ENCODE results near the gene KRTAP10-4.
"Not testable (repeated sequence)": the region's sequence is repeated elsewhere in the genome, so short reads cannot be mapped to it uniquely, and the experiment has no call there.

The KRTAP10-4 gene

DNA sequence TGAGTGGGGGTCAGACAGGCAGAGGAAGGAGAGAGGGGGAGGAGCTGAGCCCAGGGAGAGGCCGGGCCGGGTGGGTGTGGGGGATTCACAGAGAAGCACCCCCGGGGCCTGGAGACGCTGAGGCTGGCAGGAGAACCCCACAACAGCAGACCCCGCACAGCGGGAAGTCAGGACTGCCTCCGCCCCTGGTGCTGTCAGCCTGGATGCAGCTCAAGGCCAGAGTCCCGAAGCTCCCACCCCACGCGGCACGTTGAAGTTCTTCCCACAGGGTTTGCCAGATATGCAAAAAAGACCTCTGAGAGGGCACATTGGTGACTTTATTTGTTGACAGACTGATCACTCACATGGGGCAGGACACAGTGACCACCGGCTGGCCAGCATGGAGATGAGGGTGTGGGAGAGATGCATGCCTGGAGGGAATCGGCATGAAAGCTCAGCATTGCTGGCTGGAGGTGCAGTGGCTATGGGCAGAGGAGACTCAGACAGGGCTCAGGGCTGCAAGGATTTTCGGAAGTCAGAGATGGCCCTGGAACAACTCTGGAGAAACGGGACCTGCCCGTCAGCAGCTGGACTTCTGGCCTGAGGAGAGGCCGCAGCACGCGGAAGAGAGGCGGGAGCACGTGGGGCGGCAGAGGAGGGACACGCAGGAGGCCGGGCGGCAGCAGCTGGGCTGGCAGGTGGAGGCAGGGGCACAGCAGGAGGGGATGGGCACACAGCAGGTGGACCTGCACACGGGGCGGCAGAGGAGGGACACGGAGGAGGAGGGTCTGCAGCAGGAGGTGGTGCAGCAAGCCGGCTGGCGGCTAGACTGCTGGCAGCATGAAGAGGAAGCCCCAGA is 15.8 kb upstream of the KRTAP10-4 start:
- DNase-seq (ENCODE audit: low read depth in 2 of 2): no peak

DNA sequence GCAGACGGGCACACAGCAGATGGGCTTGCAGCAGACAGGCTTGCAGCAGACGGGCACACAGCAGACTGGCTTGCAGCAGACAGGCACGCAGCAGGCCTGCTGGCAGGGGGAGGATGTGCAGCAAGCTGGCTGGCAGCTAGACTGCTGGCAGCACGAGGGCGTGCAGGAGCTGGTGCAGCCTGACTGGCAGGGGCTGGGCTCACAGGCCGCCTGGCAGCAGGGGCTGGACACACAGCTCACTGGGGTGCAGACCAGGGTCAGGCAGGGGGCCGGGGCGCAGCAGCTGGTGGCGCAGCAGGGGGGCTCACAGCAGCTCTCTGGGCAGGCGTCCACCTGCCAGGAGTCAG is 15.2 kb upstream of the KRTAP10-4 start:
- not testable (repeated sequence) for DNase-seq (ENCODE audit: low read depth in 2 of 2)

DNA sequence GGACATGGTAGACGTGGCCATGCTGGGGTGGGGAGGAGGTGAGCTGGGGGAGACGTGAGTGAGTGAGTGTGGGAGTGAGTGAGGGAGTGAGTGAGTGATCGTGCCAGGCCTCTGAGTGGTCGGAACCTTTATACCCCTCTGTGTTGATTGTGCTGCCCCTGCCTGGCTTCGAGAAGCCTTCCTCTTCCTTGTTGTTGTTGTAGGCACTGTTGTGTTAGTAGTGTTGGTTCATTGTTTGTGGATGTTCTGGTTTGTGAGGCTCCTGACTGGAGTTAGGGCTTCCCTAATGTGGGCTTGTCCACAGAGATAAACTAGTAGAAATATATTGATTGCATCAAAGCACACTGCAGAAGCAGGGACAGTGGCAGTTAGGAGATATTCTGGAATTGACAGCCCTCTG is 14.8 kb upstream of the KRTAP10-4 start, which contains the start of gene KRTAP10-3:
Gene KRTAP10-3 (minus strand): TSS at position 101 of the 400 bp plus-strand sequence. CDS start 80 bp downstream, at position 21.
- DNase-seq (ENCODE audit: low read depth in 2 of 2): no peak

DNA sequence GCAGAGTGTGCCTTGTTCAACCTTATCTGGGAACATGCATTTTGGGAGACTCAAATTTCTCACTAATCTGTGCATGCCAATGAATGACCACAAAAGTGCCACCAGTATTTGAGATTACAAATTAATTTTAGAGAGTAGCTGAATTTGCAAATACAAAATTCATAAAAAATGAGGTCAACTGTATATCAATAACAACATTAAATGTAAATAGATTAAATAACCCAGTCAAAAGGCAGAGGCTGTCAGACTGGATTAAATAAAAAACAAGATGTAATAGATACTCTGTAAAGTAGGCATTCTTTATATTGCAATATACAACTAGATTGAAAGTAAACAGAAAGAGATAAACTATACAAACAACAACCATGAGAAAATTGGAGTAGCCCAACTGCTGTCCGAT is 9.4 kb upstream of the KRTAP10-4 start:
- DNase-seq (ENCODE audit: low read depth in 2 of 2): no peak

DNA sequence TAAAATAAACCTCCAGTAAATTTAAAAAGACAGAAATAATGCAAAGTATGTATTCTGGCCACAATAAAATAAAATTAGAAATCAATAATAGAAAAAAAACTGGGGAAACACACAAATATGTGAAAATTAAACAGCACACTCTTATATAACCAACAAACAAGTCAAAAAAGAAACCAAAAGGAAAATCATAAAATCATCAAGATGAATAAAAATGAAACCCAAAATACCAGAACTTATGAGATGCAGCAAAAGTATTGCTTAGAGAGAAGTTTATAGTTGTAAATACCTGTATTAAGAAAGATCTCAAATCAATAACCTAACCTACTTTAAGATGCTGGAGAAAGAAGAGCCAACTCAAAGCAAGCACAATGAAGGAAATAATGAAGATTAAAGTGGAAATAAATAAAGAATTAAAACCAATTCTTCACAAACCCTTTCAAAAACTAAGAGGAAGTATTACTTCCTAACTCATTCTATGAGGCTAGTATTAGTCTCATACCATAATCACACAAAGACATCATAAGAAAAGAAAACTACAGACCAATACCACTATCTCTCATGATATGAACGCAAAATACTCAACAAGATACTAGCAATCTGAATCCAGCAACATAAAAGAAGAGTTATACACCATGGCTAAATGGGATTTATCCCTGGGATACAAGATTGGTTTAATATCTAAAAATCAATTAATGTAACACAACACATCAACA is 8.5 kb upstream of the KRTAP10-4 start:
- no peak for DNase-seq (ENCODE audit: low read depth in 2 of 2)

DNA sequence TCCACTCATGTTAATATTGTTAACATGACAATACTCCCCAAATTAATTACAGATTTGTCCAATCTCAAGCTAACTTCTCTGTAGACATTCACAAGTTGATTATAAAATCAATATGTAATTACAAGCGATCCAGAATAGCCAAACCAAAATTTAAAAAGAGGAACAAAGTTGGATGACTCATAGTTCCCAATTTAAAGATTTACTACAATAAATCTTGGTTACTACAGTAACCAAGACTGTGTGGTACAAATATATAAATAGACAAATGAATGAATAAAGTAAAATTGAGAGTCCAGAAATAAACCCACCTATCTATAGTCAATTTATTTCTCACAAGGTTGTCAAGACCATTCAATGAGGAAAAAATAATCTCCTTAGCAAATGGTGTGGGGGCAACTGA is 7.1 kb upstream of the KRTAP10-4 start:
- DNase-seq (ENCODE audit: low read depth in 2 of 2): no peak

DNA sequence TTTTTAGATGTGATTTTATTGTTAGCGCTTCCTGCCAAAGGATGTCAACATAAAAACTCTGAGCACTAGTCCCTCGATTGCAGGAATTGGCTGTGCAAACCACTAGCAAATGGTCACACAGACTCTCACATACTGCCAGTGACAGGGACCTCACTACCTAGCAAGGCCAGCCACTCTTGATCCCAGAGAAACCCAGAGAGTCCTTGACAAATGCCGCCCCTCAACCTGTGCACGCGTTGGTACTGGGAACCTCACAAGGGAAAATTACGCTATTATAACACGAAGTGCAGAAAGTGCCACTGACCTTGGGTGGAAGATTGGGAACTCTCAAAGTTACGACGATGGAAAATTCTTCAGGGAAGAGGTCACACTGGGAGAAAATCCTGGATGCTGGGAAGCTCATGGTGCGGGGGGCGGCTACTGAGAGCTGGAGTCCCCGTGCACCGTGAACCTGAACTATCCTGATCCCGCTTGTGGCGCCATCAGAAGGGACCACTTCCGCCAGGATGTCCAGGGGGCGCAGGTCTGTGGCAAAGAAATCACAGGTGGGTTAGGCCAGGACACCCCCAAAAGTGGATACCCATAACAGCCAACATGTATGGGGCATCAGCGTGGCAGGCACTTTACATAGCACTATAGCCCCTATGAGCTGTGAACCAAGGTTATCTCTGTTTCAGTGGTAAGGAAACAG is 5.9 kb upstream of the KRTAP10-4 start:
- no peak for DNase-seq (ENCODE audit: low read depth in 2 of 2)

DNA sequence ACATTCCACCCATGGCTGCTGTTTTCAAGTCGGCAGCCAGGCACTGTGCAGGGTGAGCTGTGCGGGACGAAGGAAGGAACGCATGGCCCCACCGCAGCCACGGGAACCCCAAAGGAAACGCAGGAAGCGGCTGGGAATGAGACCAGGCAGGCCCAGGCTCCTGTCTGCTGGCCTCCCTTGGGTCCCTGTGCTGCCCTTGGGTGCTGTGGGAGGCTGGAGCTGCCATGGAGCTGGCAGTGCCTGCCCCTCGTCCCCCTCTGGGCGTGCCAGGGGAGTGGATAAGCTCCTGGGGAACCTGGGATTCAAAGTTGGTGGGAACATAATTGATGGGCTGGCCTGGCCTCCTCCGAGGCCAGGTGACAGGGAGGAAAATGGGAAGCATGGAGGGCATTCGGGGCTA is 5.3 kb upstream of the KRTAP10-4 start:
- no peak for DNase-seq (ENCODE audit: low read depth in 2 of 2)

DNA sequence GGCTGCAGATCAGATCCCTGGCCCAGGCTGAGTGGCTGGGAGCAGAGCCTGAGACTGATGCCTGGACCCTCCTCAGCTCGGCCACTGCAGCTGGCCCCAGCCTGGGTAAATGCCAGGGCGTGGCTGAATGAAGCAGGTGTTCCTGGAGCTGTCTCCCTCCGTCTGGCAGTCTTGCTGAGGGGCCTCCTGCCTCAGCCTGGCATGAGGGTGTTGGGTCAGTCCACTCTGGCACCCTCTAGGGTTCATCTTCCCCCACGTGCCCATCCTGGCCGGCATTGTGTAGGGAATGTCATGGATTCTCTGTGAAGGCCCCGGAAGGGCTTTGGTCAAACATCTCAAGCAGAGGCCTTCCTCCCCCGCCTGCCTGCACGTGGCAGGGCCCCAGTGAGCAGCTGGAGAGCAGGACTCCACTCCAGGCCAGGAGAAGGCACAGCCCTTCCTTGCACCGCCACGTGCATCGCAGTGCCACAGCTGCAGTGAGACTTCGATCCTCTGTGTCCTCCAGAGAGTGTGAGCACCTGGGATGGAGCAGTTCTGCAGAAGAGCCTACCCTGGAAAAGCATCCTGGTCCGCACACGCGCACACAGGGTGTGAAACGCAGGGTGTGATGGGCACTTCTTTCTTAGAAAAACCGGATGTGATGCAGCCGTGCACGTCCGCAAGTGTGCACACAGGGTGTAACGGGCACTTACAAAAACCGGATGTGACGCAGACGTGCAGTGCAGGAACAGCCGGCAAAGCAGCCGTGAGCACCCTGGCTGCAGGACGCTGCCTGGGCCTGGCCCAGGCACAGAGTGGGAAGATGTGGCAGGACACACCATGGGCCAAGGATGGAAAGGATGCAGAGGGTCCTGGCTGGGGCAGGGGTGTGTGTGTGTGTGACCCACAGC is 4.6 kb upstream of the KRTAP10-4 start:
- DNase-seq (ENCODE audit: low read depth in 2 of 2): no peak

DNA sequence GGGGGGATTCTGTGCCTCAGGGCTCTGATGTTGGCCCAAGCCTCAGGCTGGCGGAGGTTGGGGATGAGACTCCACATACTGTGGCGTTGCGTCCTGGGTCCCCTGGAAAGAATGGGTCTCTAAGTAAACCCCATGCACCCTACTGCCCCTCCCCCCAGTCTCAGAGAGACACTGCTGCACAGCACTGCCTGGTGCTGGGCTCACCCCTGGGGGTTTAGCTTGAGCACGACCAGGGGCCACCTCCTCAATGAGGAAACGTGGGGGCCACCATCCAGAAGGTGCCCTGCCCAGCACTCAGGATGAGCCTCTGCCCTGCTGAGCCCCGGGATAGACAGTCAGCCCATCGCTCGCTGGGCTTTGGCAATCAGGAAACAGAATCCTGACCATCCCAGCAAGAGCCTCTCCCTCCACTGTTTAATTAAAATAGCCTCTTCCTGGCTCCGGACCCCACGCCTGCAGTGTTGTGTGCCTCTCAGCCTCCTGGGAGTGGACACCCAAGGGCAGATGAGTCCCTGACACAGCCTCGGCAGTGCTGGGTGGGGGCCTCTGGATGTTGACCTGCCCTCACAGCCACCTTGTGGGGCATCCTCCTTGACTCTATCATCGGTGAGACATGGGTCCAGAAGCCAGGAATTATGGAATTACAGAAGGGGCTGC is 3.5 kb upstream of the KRTAP10-4 start:
- no peak for DNase-seq (ENCODE audit: low read depth in 2 of 2)

DNA sequence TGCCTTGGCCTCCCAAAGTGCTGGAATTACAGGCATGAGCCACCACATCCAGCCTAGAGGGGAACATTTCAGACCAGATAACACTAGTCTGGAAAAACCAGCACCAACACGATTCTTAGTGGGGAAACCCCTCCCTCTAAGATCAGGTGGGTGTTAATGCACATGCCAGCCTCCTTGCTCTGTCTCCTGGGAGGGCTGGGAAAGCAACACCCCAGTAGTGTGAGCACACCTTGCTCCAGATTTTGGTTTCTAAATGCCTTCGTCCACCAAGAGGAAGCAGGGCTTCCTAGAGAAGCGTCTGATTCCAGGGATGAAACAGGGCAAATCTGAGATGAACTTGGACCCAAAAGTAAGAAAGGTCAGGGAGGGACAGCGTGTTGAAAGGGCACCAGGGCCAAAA is 2.2 kb upstream of the KRTAP10-4 start:
- no peak for DNase-seq (ENCODE audit: low read depth in 2 of 2)

DNA sequence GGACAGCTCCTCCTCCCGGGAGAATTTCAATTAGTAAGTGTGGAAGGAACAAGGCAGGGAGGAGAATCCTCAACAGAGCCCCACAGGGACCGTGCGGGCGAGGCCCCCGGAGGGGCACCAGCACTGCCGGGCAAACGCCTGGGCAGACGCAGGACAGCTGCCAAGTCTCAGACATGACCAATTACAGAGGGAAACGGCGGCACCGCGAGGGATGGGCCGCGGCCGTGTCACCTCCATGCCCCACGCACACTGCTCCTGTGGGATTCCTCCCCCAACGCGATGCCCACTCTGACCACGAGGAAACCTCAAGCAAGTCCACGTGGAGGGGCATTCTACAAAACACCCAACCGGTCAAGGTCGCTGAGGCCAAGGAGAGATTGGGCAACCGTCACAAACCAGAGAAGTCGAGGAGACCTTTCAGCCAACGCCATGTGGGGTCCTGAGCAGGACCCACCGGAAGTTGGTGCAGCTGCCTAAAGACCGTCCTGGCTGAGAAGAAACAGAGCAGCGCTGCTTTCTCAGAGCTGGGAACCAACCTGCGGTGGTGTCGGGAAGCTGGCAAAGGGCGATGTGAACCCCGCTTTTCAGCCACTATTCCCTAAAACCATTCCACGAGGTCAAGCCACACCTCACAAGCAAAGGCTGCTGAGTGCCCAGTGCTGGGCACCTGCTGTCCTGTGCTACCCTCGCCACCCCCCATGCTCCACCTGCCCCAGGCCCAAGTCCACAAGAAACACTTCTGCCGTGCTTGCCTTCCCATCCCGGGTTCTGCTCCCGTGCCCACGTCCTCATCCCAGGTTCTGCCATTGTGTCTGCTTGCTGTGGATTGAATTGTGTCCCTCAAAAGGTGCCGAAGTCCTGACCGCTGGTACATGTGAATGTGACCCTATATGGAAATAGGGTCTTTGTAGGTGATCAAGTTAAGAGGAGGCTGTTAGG is 1.4 kb upstream of the KRTAP10-4 start:
- no peak for DNase-seq (ENCODE audit: low read depth in 2 of 2)

DNA sequence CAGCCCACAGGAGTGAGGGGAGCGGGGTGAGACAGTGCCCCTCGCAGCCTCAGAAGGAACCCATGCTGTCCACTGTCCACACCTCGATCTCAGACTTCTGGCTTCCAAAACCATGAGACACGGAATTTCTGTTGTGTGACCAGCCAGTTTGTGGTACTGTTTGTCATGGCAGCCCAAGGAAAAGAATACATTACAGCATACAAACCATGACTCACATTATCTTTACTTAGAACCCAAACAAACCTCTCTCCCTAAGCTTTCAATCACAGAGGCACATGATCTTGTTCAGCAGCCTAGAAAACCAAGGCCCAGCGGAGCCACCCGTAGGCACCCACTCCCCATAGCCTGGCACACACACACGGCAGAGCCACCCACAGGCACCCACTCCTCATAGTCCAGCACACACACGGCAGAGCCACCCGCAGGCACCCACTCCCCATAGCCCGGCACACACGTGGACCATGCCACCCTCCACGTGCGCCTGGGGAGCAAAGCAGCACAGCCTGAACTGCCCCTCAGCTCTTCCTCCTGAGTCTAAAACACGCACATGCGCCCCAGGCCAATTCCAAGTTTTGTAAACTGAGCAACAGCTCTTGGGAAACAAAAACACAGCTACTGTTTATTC is 458 bp upstream of the KRTAP10-4 start:
- no peak for DNase-seq (ENCODE audit: low read depth in 2 of 2)

DNA sequence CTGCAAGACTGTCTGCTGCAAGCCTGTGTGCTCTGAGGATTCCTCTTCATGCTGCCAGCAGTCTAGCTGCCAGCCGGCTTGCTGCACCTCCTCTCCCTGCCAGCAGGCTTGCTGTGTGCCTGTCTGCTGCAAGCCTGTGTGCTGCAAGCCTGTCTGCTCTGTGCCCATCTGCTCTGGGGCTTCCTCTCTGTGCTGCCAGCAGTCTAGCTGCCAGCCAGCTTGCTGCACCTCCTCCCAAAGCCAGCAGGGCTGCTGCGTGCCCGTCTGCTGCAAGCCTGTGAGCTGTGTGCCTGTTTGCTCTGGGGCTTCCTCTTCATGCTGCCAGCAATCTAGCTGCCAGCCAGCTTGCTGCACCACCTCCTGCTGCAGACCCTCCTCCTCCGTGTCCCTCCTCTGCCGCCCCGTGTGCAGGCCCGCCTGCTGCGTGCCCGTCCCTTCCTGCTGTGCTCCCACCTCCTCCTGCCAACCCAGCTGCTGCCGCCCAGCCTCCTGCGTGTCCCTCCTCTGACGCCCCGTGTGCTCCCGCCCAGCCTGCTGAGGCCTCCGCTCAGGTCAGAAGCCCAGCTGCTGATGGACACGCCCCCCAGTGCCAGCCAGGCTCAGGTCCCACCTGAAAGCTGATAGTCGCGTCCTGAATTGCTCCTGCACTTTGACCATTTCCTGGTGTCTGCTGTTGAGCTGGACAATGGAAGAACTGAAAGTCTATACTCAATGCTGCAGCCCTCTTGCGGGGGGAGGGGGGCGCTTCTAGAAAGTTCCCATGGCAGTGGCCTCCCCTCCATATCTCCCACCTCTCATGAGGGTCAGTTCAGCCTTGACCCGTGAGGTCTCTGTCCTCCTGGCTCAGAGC is 1.2 kb downstream of the KRTAP10-4 start:
- no peak for DNase-seq (ENCODE audit: low read depth in 2 of 2)

DNA sequence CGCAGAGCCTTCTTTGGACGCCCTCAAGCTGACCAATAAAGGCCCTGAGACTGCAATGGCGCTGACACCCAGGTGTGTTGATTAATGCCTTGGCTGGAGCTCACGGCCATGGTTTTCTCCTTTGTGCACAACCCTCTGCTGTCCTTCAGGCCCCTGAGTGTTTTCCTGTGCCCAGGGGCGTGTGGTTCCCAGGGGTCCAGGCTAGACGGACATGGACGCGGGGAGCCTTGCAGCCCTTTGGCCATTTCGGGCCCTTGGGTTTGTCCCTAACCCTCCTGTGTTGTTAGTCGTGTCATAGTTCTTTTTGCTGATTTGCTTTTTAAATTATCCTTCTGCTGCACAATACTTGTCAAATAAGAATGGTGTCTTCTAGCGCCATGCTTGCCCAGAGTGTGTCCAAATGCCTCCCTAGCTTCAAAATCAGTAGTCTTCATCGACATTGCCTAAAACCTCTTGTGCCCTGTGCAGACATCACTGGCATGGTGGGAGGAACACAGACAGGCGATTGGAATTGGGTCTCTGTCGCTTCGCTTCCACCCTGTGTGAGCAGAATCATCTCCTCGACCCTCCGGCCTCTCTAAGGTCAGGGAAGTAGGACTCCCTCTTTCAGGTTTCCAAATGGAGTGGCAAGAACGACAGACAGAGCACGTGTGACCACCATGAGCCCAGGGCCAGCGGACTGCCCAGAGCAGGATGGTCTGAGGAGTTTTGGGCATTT is 1.9 kb downstream of the KRTAP10-4 start:
- DNase-seq (ENCODE audit: low read depth in 2 of 2): no peak

DNA sequence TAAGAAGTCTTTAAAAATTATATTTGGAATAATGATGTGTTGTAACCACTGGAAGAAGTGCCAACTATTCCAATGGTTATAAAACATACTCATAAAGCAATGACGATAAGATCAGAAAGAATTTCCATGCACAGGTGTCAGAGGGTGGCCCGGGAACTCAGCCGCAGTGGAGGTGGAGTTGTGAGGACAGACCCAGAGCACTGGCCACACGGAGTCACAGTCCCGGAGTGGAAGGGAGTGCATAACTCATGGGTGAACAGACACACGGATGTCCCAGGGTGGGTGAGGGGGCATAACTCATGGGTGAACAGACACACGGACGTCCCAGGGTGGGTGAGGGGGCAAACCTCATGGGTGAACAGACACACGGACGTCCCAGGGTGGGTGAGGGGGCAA is 2.5 kb downstream of the KRTAP10-4 start:
- DNase-seq (ENCODE audit: low read depth in 2 of 2): no peak

DNA sequence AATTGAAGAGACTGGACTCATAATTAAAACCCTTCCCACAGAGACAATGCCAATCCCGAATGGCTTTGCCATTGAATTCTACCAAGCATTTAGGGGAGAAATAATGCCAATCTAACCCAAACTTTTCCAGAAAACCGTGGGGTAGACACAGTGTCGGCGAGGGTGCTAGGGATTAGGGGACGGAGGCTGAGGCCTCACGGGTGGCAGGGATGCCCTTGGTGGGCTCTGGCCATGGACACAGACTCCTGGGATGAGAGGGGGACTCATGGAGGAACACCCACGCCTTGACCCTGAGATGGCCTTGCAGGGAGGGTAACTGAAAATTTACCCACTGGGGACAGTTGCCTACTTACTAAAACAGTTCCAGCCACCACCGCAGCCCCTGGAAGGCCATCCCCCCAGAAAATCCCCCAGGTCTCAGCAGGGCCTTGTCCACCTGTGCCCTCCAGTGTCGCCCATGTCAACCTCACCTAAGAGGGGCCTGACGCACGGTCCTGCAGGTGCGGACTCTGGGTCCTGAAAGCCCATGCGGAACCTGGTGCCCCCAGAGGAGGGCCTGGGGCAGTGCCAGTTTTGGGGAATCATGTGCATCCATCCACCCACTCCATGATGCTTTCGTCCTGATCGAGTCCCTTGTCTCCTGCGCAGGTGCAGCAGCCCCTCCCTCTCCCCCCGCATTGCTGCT is 5.0 kb downstream of the KRTAP10-4 start:
- no peak for DNase-seq (ENCODE audit: low read depth in 2 of 2)

Data from stimulated activated CD4-positive, alpha-beta T cell treated with anti-CD3 and anti-CD28 coated beads, Interleukin-15, amount 100 ng/mL, for 48 hours (primary cell).